Measurements from ENCODE around the gene FGD4.

- TF ChIP-seq TAF1 (IDR thresholded peaks at IDR 0.05; ENCODE audit: low read depth, low read length) (no peak), POLR2A (IDR thresholded peaks at IDR 0.05; ENCODE audit: low read depth, low read length) (no peak), POLR2AphosphoS5 (IDR thresholded peaks at IDR 0.05; ENCODE audit: low read depth, low read length) (no peak), PAX5 (IDR thresholded peaks at IDR 0.05; ENCODE audit: insufficient read depth, low read length, severe bottlenecking) (no peak), SPI1 (IDR thresholded peaks at IDR 0.05; ENCODE audit: low read depth, low read length) (no peak), POU2F2 (IDR thresholded peaks at IDR 0.05; ENCODE audit: low read depth, low read length) (no peak)
These were observed 1.7 kb upstream of the FGD4 start for GRCh38 chr12:32397696-32398095.
